ENCODE measurements around the gene HRH3.

DNA sequence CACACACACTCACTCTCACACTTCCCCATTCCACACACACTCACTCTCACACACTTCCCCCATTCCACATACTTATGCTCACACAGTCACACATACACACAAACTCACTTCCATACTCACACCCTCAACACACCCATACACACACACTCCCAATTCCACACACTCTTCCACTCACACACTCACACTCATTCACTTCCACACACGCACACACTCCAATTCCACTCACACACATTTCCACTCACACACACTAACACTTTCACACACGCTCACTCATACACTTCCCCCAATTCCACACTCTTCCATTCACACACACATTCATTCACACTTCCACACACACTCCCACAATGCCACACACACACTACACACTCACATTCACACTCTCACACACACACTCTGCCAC is 10.2 kb upstream of the HRH3 start:
- TF ChIP-seq EZH2 (IDR thresholded peaks at IDR 0.05; ENCODE audit: borderline replicate concordance, low read depth, low read length, severe bottlenecking) (no peak), CTCF (IDR thresholded peaks at IDR 0.05; ENCODE audit: borderline replicate concordance, extremely low read depth, low read length, poor library complexity, severe bottlenecking) (no peak)
